GM18867 (cell line): Measurements from ENCODE around the gene GHR.

ENCODE experiments used
- ATAC-seq: cut with Tn5 transposase; IDR thresholded peaks from one replicate; pipeline ENCODE4 v1.9.1; 2021; ENCODE audit warnings: mild to moderate bottlenecking, moderate library complexity; ENCODE audit not compliant: unreplicated experiment

Gene GHR

GRCh38 chr5:42461507-42461906 lies 38.3 kb downstream of the GHR start:
- no peak for ATAC-seq

GRCh38 chr5:42462083-42462482 lies 38.8 kb downstream of the GHR start:
- ATAC-seq: no peak

GRCh38 chr5:42467572-42467971 lies 44.3 kb downstream of the GHR start:
- ATAC-seq: no peak

GRCh38 chr5:42467981-42468524 lies 44.8 kb downstream of the GHR start:
- ATAC-seq: no peak

- ATAC-seq: peak; percentile 99
Observed at GRCh38 chr5:42483472-42484154, 60.4 kb downstream of the GHR start.

- no peak for ATAC-seq
Observed at GRCh38 chr5:42487077-42487476, 63.8 kb downstream of the GHR start.

- ATAC-seq: no peak
Observed at GRCh38 chr5:42487821-42488220, 64.6 kb downstream of the GHR start.

GRCh38 chr5:42490831-42491230 lies 67.6 kb downstream of the GHR start:
- no peak for ATAC-seq

GRCh38 chr5:42491699-42492098 lies 68.5 kb downstream of the GHR start:
- no peak for ATAC-seq

GRCh38 chr5:42492974-42493373 lies 69.7 kb downstream of the GHR start:
- no peak for ATAC-seq

- no peak for ATAC-seq
Observed at GRCh38 chr5:42494414-42494813, 71.2 kb downstream of the GHR start.

- no peak for ATAC-seq
Observed at GRCh38 chr5:42495914-42496313, 72.7 kb downstream of the GHR start.

- no peak for ATAC-seq
Observed at GRCh38 chr5:42496397-42497156, 73.3 kb downstream of the GHR start.

- no peak for ATAC-seq
Observed at GRCh38 chr5:42498000-42498399, 74.8 kb downstream of the GHR start.

- no peak for ATAC-seq
Observed at GRCh38 chr5:42499016-42499415, 75.8 kb downstream of the GHR start.

- no peak for ATAC-seq
Observed at GRCh38 chr5:42500003-42500599, 76.9 kb downstream of the GHR start.

- no peak for ATAC-seq
Observed at GRCh38 chr5:42502613-42503470, 79.6 kb downstream of the GHR start.

GRCh38 chr5:42506662-42507061 lies 83.4 kb downstream of the GHR start:
- no peak for ATAC-seq

GRCh38 chr5:42507451-42508097 lies 84.3 kb downstream of the GHR start:
- no peak for ATAC-seq

GRCh38 chr5:42513246-42513645 lies 90.0 kb downstream of the GHR start:
- no peak for ATAC-seq
